Stimulated activated naive CD4-positive, alpha-beta T cell treated with Interleukin-2 at 50 U/mL for 16 hours (primary cell): Measurements from ENCODE around the gene ACTL8.

ENCODE experiments used
- DNase-seq: peaks from one replicate; lab custom pipeline; 2025; lab: John Stamatoyannopoulos, UW

The ACTL8 gene

GRCh38 chr1:17875882-17876280 lies 120.7 kb downstream of the ACTL8 start:
- no peak for DNase-seq
